BE2C (cell line): ENCODE data around the gene CCDC141.

ENCODE experiments used
- DNase-seq: peaks from one replicate; pipeline ENCODE4 v3.0.0-alpha.2; 2020
- H3K27me3 ChIP-seq: fragments of 250-450 bp; sonication (Bioruptor Pico); 2 replicates; pipeline ENCODE4 v1.5.1; 2020; ENCODE audit warnings: mild to moderate bottlenecking
- H3K36me3 ChIP-seq: fragments of 250-450 bp; sonication (Bioruptor Pico); 2 replicates; pipeline ENCODE4 v1.5.1; 2020; ENCODE audit warnings: mild to moderate bottlenecking
- H3K4me1 ChIP-seq: fragments of 250-450 bp; sonication (Bioruptor Pico); 2 replicates; pipeline ENCODE4 v1.5.1; 2020
- H3K4me3 ChIP-seq: 2 replicates; pipeline ENCODE4 v1.5.1; 2011; ENCODE audit warnings: low read depth, low read length
- H3K9me3 ChIP-seq: fragments of 250-450 bp; sonication (Bioruptor Pico); 2 replicates; pipeline ENCODE4 v1.5.1; 2020
- CTCF ChIP-seq: IDR thresholded peaks from 2 replicates; pipeline ENCODE4 v1.5.1; 2012; ENCODE audit warnings: mild to moderate bottlenecking, low read depth, low read length

The CCDC141 gene

GRCh38 chr2:179082697-179083096 lies 32.8 kb upstream of the CCDC141 start:
- TF ChIP-seq CTCF: no peak
- Histone ChIP-seq H3K27me3 (no peaks in the 10 kb centered on the region), H3K4me3 (no peak overlapping the region), H3K4me1 (no peaks in the 10 kb centered on the region), H3K9me3 (no peaks in the 10 kb centered on the region), H3K36me3 (no peaks in the 10 kb centered on the region)
- DNase-seq: no peak

- no peak for DNase-seq
- Histone ChIP-seq H3K9me3 (no peaks in the 10 kb centered on the region), H3K36me3 (no peaks in the 10 kb centered on the region), H3K4me3 (no peak overlapping the region), H3K4me1 (no peaks in the 10 kb centered on the region), H3K27me3 (no peaks in the 10 kb centered on the region)
- no peak for TF ChIP-seq CTCF
Observed at GRCh38 chr2:179081954-179082353, 32.0 kb upstream of the CCDC141 start.

GRCh38 chr2:179072527-179072926 lies 22.6 kb upstream of the CCDC141 start:
- TF ChIP-seq CTCF: no peak
- Histone ChIP-seq H3K9me3 (no peaks in the 10 kb centered on the region), H3K4me1 (no peaks in the 10 kb centered on the region), H3K4me3 (no peak overlapping the region), H3K27me3 (no peaks in the 10 kb centered on the region), H3K36me3 (no peaks in the 10 kb centered on the region)
- no peak for DNase-seq

- Histone ChIP-seq H3K4me3 (no peak overlapping the region), H3K4me1 (no peaks in the 10 kb centered on the region), H3K27me3 (no peaks in the 10 kb centered on the region), H3K36me3 (no peaks in the 10 kb centered on the region), H3K9me3 (no peaks in the 10 kb centered on the region)
- DNase-seq: no peak
- TF ChIP-seq CTCF: no peak
Observed at GRCh38 chr2:179071810-179072355, 21.9 kb upstream of the CCDC141 start.

- Histone ChIP-seq H3K4me1 (no peaks in the 10 kb centered on the region), H3K27me3 (no peaks in the 10 kb centered on the region), H3K4me3 (no peak overlapping the region), H3K9me3 (no peaks in the 10 kb centered on the region), H3K36me3 (no peaks in the 10 kb centered on the region)
- no peak for TF ChIP-seq CTCF
- no peak for DNase-seq
Observed at GRCh38 chr2:179070895-179071294, 21.0 kb upstream of the CCDC141 start.

GRCh38 chr2:179069685-179070084 lies 19.7 kb upstream of the CCDC141 start:
- Histone ChIP-seq H3K4me1 (no peaks in the 10 kb centered on the region), H3K4me3 (no peak overlapping the region), H3K27me3 (no peaks in the 10 kb centered on the region), H3K9me3 (no peaks in the 10 kb centered on the region), H3K36me3 (no peaks in the 10 kb centered on the region)
- no peak for DNase-seq
- no peak for TF ChIP-seq CTCF
